ENCODE results near the gene PREPL.

DNA sequence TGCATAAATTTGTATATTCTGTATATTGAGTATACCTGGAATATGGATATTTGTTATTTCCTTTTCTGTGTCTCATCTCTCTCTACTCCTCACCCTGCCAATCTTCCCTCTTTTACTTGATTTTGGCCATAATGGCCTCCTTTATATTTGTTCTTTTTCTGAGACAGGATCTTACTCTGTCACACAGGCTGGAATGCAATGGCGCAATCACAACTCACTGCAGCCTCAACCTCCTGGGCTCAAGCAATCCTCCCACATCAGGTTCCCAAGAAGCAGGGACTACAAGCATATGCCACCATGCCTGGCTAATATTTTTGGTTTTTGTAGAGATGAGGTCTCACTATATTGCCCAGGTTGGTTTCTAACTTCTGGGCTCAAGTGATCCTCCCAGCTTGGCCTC, 30.5 kb downstream of the PREPL start:
- TF ChIP-seq, protein P1, sequence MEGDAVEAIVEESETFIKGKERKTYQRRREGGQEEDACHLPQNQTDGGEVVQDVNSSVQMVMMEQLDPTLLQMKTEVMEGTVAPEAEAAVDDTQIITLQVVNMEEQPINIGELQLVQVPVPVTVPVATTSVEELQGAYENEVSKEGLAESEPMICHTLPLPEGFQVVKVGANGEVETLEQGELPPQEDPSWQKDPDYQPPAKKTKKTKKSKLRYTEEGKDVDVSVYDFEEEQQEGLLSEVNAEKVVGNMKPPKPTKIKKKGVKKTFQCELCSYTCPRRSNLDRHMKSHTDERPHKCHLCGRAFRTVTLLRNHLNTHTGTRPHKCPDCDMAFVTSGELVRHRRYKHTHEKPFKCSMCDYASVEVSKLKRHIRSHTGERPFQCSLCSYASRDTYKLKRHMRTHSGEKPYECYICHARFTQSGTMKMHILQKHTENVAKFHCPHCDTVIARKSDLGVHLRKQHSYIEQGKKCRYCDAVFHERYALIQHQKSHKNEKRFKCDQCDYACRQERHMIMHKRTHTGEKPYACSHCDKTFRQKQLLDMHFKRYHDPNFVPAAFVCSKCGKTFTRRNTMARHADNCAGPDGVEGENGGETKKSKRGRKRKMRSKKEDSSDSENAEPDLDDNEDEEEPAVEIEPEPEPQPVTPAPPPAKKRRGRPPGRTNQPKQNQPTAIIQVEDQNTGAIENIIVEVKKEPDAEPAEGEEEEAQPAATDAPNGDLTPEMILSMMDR (conservative IDR thresholded peaks at IDR 0.05; ENCODE audit: low read depth in 2 of 2), result no peak
- no peak for TF ChIP-seq EZH2 (IDR thresholded peaks at IDR 0.05; ENCODE audit: low read depth, unreplicated experiment)
- no peak for TF ChIP-seq CREB1 (CRISPR knock-in tag; IDR thresholded peaks at IDR 0.05; ENCODE audit: low read depth)
